K562 (cell line): ENCODE data around the gene HMCES. TPM values are rescaled to one million over a fixed set of nuclear protein-coding genes. Genes with fewer than 3 reads are reported as not detected.
A peak's percentile ranks its signal among the peaks of the same experiment; 100 is the strongest.

Experiments used
- C11orf30 ChIP-seq: fragments of 450-650 bp; IDR thresholded peaks from 2 replicates; pipeline ENCODE4 v1.6.1; 2016; ENCODE audit warnings: low read depth, mild to moderate bottlenecking
- CBFA2T2 ChIP-seq: fragments of 450-650 bp; conservative IDR thresholded peaks from 2 replicates; pipeline ENCODE4 v1.6.1; 2017; ENCODE audit warnings: mild to moderate bottlenecking
- CCNT2 ChIP-seq: IDR thresholded peaks from 2 replicates; pipeline ENCODE4 v1.6.1; 2011; ENCODE audit warnings: borderline replicate concordance, low read depth, mild to moderate bottlenecking, moderate library complexity, mixed read lengths, low read length; ENCODE audit not compliant: insufficient read length; ENCODE audit errors: extremely low read depth
- HCFC1 ChIP-seq: IDR thresholded peaks from 2 replicates; pipeline ENCODE4 v1.6.1; 2012; ENCODE audit warnings: low read depth, low read length, improper control_type of control experiment
- MTA3 ChIP-seq: fragments of 450-650 bp; formaldehyde crosslinking; IDR thresholded peaks from 2 replicates; pipeline ENCODE4 v1.6.1; 2017; ENCODE audit warnings: mild to moderate bottlenecking, borderline replicate concordance
- RAD51 ChIP-seq: fragments of 450-650 bp; IDR thresholded peaks from 2 replicates; pipeline ENCODE4 v1.7.1; 2016; ENCODE audit warnings: low read depth, mild to moderate bottlenecking, borderline replicate concordance
- SRSF7 ChIP-seq: fragments of 200-400 bp; formaldehyde crosslinking; optimal IDR thresholded peaks from 2 replicates; pipeline ENCODE3; 2017; ENCODE audit warnings: mild to moderate bottlenecking, low read depth, low read length
- TAF15 ChIP-seq: fragments of 200-400 bp; formaldehyde crosslinking; IDR thresholded peaks from 2 replicates; pipeline ENCODE4 v1.6.1; 2017; ENCODE audit warnings: mild to moderate bottlenecking, low read depth, low read length, moderate library complexity
- TFE3 ChIP-seq: fragments of 450-650 bp; formaldehyde crosslinking; IDR thresholded peaks from 2 replicates; pipeline ENCODE4 v1.4.0; 2020; ENCODE audit warnings: mild to moderate bottlenecking, mixed read lengths
- ZNF707 ChIP-seq: fragments of 250-450 bp; sonication (Bioruptor Pico); conservative IDR thresholded peaks from 2 replicates; pipeline ENCODE4 v1.8.0; 2022; ENCODE audit warnings: inconsistent platforms, mild to moderate bottlenecking, moderate library complexity
- polyA plus RNA-seq, 8 experiments: library from polyadenylated mRNA; depleted of rRNA in 4 of 8; stranded (reverse) in 5 of 8; unstranded in 3 of 8; fragments of >200 nt; fragmentation: Nextera tagmentation in 2 of 8; fragmentation: Illumina TruSeq in 1 of 8; extraction: Ambion mirVana in 2 of 8; extraction: Trizol in 1 of 8; gene quantifications; 2 replicates each; pipeline versions ENCODE4 v1.2.1 to v1.2.3, GENCODE V29; 2011 to 2014; ENCODE audit warnings: inconsistent platforms in 1 of 8, missing spikeins in 1 of 8
- total RNA-seq, 7 experiments: library from RNA; depleted of rRNA in 6 of 7; stranded (reverse); fragments of >200 nt in 6 of 7; fragmentation: Illumina TruSeq in 2 of 7; extraction: Trizol in 2 of 7; gene quantifications; 2 replicates each; pipeline versions ENCODE4 v1.2.1 to v1.2.3, GENCODE V29; 2011 to 2021; ENCODE audit warnings: low replicate concordance in 1 of 7
- TF ChIP-seq, protein P1 (sequence below): fragments of 450-650 bp; formaldehyde crosslinking; conservative IDR thresholded peaks from 2 replicates; pipeline ENCODE4 v1.4.0; 2022; ENCODE audit warnings: mild to moderate bottlenecking, missing genetic modification characterization
- TF ChIP-seq, protein P2 (sequence below): fragments of 450-650 bp; formaldehyde crosslinking; IDR thresholded peaks from 2 replicates; pipeline ENCODE4 v1.4.0; 2022; ENCODE audit warnings: missing genetic modification characterization
- TF ChIP-seq, protein P3 (sequence below): sonication (generic); formaldehyde crosslinking; IDR thresholded peaks from 2 replicates; pipeline ENCODE4 v1.9.0; 2022; ENCODE audit warnings: mild to moderate bottlenecking, missing genetic modification reagents
- TF ChIP-seq, protein P4 (sequence below): sonication (generic); formaldehyde crosslinking; IDR thresholded peaks from 2 replicates; pipeline ENCODE4 v1.5.0; 2020; ENCODE audit warnings: missing genetic modification reagents

Gene HMCES
- total and polyA plus RNA-seq, 9 of the 15 experiments (the other 6 are each of a cell fraction or from before 2014, with no cell fraction given) = 18.8 to 45.3 (median 24.8) TPM

GRCh38 chr3:129312671-129313414 is 34.2 kb downstream of the HMCES start (continued):
- TF ChIP-seq, protein P1, sequence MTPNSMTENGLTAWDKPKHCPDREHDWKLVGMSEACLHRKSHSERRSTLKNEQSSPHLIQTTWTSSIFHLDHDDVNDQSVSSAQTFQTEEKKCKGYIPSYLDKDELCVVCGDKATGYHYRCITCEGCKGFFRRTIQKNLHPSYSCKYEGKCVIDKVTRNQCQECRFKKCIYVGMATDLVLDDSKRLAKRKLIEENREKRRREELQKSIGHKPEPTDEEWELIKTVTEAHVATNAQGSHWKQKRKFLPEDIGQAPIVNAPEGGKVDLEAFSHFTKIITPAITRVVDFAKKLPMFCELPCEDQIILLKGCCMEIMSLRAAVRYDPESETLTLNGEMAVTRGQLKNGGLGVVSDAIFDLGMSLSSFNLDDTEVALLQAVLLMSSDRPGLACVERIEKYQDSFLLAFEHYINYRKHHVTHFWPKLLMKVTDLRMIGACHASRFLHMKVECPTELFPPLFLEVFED (CRISPR knock-in tag) = 0 out of 2 replicates have a peak, but pooled peaks have one; percentile 4
- TF ChIP-seq, protein P2, sequence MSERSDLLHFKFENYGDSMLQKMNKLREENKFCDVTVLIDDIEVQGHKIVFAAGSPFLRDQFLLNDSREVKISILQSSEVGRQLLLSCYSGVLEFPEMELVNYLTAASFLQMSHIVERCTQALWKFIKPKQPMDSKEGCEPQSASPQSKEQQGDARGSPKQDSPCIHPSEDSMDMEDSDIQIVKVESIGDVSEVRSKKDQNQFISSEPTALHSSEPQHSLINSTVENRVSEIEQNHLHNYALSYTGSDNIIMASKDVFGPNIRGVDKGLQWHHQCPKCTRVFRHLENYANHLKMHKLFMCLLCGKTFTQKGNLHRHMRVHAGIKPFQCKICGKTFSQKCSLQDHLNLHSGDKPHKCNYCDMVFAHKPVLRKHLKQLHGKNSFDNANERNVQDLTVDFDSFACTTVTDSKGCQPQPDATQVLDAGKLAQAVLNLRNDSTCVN (CRISPR knock-in tag) = no peak
- TF ChIP-seq C11orf30 (no peak), CCNT2 (no peak), TFE3 (CRISPR knock-in tag) (peak; percentile 93), TAF15 (no peak), MTA3 (no peak), HCFC1 (no peak), ZNF707 (CRISPR knock-in tag) (no peak), SRSF7 (no peak), RAD51 (peak; percentile 77), CBFA2T2 (0 out of 2 replicates have a peak, but pooled peaks have one; percentile 15)
- TF ChIP-seq, protein P3, sequence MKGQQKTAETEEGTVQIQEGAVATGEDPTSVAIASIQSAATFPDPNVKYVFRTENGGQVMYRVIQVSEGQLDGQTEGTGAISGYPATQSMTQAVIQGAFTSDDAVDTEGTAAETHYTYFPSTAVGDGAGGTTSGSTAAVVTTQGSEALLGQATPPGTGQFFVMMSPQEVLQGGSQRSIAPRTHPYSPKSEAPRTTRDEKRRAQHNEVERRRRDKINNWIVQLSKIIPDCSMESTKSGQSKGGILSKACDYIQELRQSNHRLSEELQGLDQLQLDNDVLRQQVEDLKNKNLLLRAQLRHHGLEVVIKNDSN (CRISPR knock-in tag) = peak; percentile 73
- TF ChIP-seq, protein P4, sequence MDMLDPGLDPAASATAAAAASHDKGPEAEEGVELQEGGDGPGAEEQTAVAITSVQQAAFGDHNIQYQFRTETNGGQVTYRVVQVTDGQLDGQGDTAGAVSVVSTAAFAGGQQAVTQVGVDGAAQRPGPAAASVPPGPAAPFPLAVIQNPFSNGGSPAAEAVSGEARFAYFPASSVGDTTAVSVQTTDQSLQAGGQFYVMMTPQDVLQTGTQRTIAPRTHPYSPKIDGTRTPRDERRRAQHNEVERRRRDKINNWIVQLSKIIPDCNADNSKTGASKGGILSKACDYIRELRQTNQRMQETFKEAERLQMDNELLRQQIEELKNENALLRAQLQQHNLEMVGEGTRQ (CRISPR knock-in tag) = peak; percentile 67
